ENCODE results near the gene NCAN.

NCAN gene

DNA sequence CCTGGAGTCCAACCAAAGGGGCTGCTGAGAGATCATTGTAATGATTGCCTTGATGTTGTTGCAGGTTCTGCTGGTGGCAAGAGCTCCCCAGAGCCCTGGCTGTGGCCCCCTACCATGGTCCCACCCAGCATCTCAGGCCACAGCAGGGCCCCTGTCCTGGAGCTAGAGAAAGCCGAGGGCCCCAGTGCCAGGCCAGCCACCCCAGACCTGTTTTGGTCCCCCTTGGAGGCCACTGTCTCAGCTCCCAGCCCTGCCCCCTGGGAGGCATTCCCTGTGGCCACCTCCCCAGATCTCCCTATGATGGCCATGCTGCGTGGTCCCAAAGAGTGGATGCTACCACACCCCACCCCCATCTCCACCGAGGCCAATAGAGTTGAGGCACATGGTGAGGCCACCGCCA lies 15.5 kb downstream of the NCAN start:
- no peak overlapping the region for H3K9ac ChIP-seq (ENCODE audit: low read length)

DNA sequence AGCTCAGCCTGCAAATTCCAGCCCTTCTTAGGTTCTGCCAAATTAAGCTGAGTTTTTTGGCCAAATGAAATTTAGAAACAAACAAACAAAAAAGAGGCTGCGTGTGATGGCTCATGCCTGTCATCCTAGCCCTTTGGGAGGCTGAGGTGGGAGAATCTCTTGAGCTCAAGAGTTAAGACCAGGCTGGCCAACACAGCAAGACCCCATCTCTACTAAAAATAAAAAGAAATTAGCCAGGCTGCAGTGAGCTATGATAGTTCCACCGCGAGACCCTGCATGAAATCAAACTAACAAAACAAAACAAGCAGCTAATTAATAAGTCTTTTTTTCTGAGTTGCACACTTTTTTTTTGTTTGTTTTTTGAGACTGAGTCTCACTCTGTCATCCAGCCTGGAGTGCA lies 17.9 kb downstream of the NCAN start:
- no peak overlapping the region for H3K27ac ChIP-seq (ENCODE audit: low read depth, low read length, poor library complexity, severe bottlenecking)
- H3K27me3 ChIP-seq (ENCODE audit: insufficient read depth, low read length): peaks cover 4% of the 10 kb centered on the region; the same call in 1 of the 2 replicates
- H3K4me3 ChIP-seq (ENCODE audit: low read depth, low read length, poor library complexity, severe bottlenecking): no peak overlapping the region
- H3K9ac ChIP-seq (ENCODE audit: low read length): no peak overlapping the region
- H2AFZ ChIP-seq (ENCODE audit: low read length): no peak overlapping the region
- H3K9me3 ChIP-seq (ENCODE audit: low read length): peaks cover 10% of the 10 kb centered on the region
- H4K20me1 ChIP-seq (ENCODE audit: insufficient read depth, low read length): no peaks in the 10 kb centered on the region
- H3K9me2 ChIP-seq (ENCODE audit: low read depth, low read length): no peaks in the 10 kb centered on the region
- no peak overlapping the region for H3K4me2 ChIP-seq (ENCODE audit: low read length)
- no peak for TF ChIP-seq EZH2 (IDR thresholded peaks at IDR 0.05; ENCODE audit: borderline replicate concordance, low read length)
- TF ChIP-seq, protein P1, sequence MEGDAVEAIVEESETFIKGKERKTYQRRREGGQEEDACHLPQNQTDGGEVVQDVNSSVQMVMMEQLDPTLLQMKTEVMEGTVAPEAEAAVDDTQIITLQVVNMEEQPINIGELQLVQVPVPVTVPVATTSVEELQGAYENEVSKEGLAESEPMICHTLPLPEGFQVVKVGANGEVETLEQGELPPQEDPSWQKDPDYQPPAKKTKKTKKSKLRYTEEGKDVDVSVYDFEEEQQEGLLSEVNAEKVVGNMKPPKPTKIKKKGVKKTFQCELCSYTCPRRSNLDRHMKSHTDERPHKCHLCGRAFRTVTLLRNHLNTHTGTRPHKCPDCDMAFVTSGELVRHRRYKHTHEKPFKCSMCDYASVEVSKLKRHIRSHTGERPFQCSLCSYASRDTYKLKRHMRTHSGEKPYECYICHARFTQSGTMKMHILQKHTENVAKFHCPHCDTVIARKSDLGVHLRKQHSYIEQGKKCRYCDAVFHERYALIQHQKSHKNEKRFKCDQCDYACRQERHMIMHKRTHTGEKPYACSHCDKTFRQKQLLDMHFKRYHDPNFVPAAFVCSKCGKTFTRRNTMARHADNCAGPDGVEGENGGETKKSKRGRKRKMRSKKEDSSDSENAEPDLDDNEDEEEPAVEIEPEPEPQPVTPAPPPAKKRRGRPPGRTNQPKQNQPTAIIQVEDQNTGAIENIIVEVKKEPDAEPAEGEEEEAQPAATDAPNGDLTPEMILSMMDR (IDR thresholded peaks at IDR 0.05; ENCODE audit: low read length): no peak
- H3K4me1 ChIP-seq (ENCODE audit: insufficient read depth, low read length, severe bottlenecking): peaks cover 10% of the 10 kb centered on the region
- no peaks in the 10 kb centered on the region; the same call in 1 of the 2 replicates for H3K36me3 ChIP-seq (ENCODE audit: insufficient read depth, low read length)
- H3F3A ChIP-seq (ENCODE audit: insufficient read depth, low read length): no peaks in the 10 kb centered on the region
- no peaks in the 10 kb centered on the region for H3K79me2 ChIP-seq (ENCODE audit: insufficient read depth, low read length)

More for the DNA sequence above, 15.5 kb downstream of the NCAN start:
- no peaks in the 10 kb centered on the region for H3F3A ChIP-seq (ENCODE audit: insufficient read depth, low read length)
- H3K9me3 ChIP-seq (ENCODE audit: low read length): no peaks in the 10 kb centered on the region
- H3K27ac ChIP-seq (ENCODE audit: low read depth, low read length, poor library complexity, severe bottlenecking): no peak overlapping the region
- no peaks in the 10 kb centered on the region for H3K79me2 ChIP-seq (ENCODE audit: insufficient read depth, low read length)
- TF ChIP-seq, protein P1 (IDR thresholded peaks at IDR 0.05; ENCODE audit: low read length): no peak
- TF ChIP-seq EZH2 (IDR thresholded peaks at IDR 0.05; ENCODE audit: borderline replicate concordance, low read length): no peak
- H3K9me2 ChIP-seq (ENCODE audit: low read depth, low read length): no peaks in the 10 kb centered on the region
- no peaks in the 10 kb centered on the region for H4K20me1 ChIP-seq (ENCODE audit: insufficient read depth, low read length)
- H3K4me2 ChIP-seq (ENCODE audit: low read length): no peak overlapping the region
- peaks cover 11% of the 10 kb centered on the region for H3K4me1 ChIP-seq (ENCODE audit: insufficient read depth, low read length, severe bottlenecking)
- H3K4me3 ChIP-seq (ENCODE audit: low read depth, low read length, poor library complexity, severe bottlenecking): no peak overlapping the region
- H2AFZ ChIP-seq (ENCODE audit: low read length): no peak overlapping the region
- H3K36me3 ChIP-seq (ENCODE audit: insufficient read depth, low read length): no peaks in the 10 kb centered on the region
- H3K27me3 ChIP-seq (ENCODE audit: insufficient read depth, low read length): peaks cover 11% of the 10 kb centered on the region

DNA sequence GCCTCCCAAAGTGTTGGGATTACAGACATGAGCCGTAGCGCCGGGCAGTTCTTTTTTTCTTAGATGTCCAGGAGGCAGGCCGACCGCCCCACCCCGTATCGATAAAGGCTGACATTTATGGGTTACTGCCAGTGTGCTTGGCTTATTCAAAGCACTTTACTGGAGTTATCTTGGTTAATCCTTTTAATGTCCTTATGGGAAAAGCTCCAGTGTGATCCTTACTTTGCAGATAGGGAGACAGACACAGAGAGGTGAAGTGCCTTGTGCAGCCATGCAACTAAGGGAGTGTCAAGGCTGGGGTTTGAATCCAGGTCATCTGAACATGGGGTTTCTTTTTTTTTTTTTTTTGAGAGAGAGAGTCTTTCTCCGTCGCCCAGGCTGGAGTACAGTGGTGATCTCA lies 19.2 kb downstream of the NCAN start:
- Histone ChIP-seq H3K27me3 (ENCODE audit: insufficient read depth, low read length) (peaks cover 4% of the 10 kb centered on the region; the same call in 1 of the 2 replicates), H3K79me2 (ENCODE audit: insufficient read depth, low read length) (no peaks in the 10 kb centered on the region), H3K36me3 (ENCODE audit: insufficient read depth, low read length) (no peaks in the 10 kb centered on the region; the same call in 1 of the 2 replicates), H3K9me3 (ENCODE audit: low read length) (peaks cover 11% of the 10 kb centered on the region), H3F3A (ENCODE audit: insufficient read depth, low read length) (no peaks in the 10 kb centered on the region), H2AFZ (ENCODE audit: low read length) (no peak overlapping the region), H3K4me1 (ENCODE audit: insufficient read depth, low read length, severe bottlenecking) (no peaks in the 10 kb centered on the region), H3K9ac (ENCODE audit: low read length) (no peak overlapping the region), H3K4me3 (ENCODE audit: low read depth, low read length, poor library complexity, severe bottlenecking) (no peak overlapping the region), H3K27ac (ENCODE audit: low read depth, low read length, poor library complexity, severe bottlenecking) (no peak overlapping the region), H4K20me1 (ENCODE audit: insufficient read depth, low read length) (no peaks in the 10 kb centered on the region), H3K4me2 (ENCODE audit: low read length) (no peak overlapping the region), H3K9me2 (ENCODE audit: low read depth, low read length) (no peaks in the 10 kb centered on the region)
- TF ChIP-seq, protein P1 (IDR thresholded peaks at IDR 0.05; ENCODE audit: low read length): no peak
- TF ChIP-seq EZH2 (IDR thresholded peaks at IDR 0.05; ENCODE audit: borderline replicate concordance, low read length): no peak

All from OCI-LY1 (cell line).